Muscle layer of colon (tissue), 2 donors: ENCODE results near the gene TTLL4.

Experiments
- H3K27ac ChIP-seq: one replicate; pipeline ENCODE4 v1.7.0; 2013; ENCODE audit warnings: low read depth, mild to moderate bottlenecking, low read length, moderate library complexity
- H3K27me3 ChIP-seq, 2 donors: one replicate each; pipeline ENCODE4 v1.7.0; 2013; ENCODE audit warnings: low read length in 2 of 2, mild to moderate bottlenecking in 2 of 2; ENCODE audit not compliant: insufficient read depth in 2 of 2, control insufficient read depth in 1 of 2
- H3K36me3 ChIP-seq: one replicate; pipeline ENCODE4 v1.7.0; 2013; ENCODE audit warnings: mild to moderate bottlenecking, low read length; ENCODE audit not compliant: insufficient read depth
- H3K4me1 ChIP-seq: one replicate; pipeline ENCODE4 v1.7.0; 2013; ENCODE audit warnings: mild to moderate bottlenecking, low read length; ENCODE audit not compliant: insufficient read depth
- H3K4me3 ChIP-seq, 2 donors: one replicate each; pipeline ENCODE4 v1.7.0; 2013; ENCODE audit warnings: low read length in 2 of 2, low read depth in 1 of 2, mild to moderate bottlenecking in 1 of 2, moderate library complexity in 1 of 2
- H3K9ac ChIP-seq: one replicate; pipeline ENCODE4 v1.7.0; 2013; ENCODE audit warnings: low read length
- H3K9me3 ChIP-seq: one replicate; pipeline ENCODE4 v1.7.0; 2013; ENCODE audit warnings: mild to moderate bottlenecking, low read length
- donor health status: abdominal sarcoma.
- donor health status: Adenocarcinoma of cecum.

The TTLL4 gene

GRCh38 chr2:218691234-218691633 is 19.4 kb upstream of the TTLL4 start:
- Histone ChIP-seq H3K4me1 (peaks cover 5% of the 10 kb centered on the region), H3K4me3 (no peak overlapping the region), H3K27ac (no peak overlapping the region), H3K9ac (no peak overlapping the region), H3K9me3 (no peaks in the 10 kb centered on the region), H3K36me3 (peaks cover 49% of the 10 kb centered on the region), H3K27me3 (no peaks in the 10 kb centered on the region)

DNA sequence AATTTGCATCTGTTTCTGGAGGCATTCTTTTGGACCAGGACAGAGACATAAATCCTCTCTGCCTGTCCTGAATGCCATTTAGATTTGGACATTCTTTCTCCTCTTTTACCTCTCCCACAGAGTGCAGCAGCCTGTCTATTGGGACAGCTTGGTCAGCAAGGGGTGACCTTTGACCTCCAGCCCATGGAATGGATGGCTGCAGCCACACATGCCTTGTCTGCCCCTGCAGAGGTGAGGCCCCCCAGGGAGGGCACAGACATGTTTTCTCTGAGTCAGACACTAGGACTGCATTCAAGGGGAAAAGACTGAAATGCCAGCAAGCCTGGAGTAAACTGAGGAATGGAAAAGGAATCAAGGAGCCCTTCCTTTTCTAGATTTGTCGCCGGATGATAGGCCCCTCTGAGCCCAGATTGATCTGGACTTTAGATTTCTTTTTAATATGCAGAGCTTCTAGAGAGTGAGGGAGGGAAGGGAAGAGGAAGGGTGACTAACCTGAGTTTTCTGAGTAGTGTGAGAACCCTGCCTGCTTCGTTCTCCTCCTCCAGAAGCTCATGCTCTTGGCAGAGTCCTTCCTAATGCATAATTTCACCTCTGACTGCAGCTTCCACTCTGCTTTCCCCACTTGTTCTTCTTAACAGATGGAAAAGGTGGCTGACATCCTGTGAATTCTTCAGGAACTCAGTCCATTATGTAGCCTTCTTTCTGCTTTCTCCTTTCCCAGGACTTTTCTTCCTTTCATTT is 16.1 kb upstream of the TTLL4 start:
- H3K27me3 ChIP-seq, result no peaks in the 10 kb centered on the region
- no peak overlapping the region for H3K4me3 ChIP-seq
- no peak overlapping the region for H3K27ac ChIP-seq
- H3K9me3 ChIP-seq, result no peaks in the 10 kb centered on the region
- no peak overlapping the region for H3K9ac ChIP-seq
- H3K36me3 ChIP-seq, result peaks cover 55% of the 10 kb centered on the region
- peaks cover 5% of the 10 kb centered on the region for H3K4me1 ChIP-seq

DNA sequence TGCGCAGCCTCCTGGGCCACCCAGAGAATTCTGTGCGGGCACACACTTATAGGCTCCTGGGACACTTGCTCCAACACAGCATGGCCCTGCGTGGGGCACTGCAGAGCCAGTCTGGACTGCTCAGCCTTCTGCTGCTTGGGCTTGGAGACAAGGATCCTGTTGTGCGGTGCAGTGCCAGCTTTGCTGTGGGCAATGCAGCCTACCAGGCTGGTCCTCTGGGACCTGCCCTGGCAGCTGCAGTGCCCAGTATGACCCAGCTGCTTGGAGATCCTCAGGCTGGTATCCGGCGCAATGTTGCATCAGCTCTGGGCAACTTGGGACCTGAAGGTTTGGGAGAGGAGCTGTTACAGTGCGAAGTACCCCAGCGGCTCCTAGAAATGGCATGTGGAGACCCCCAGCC is 11.8 kb upstream of the TTLL4 start:
- Histone ChIP-seq H3K36me3 (peaks cover 41% of the 10 kb centered on the region), H3K27ac (no peak overlapping the region), H3K9ac (no peak overlapping the region), H3K4me1 (no peaks in the 10 kb centered on the region), H3K9me3 (no peaks in the 10 kb centered on the region), H3K27me3 (no peaks in the 10 kb centered on the region), H3K4me3 (no peak overlapping the region)

- Histone ChIP-seq H3K27ac (no peak overlapping the region), H3K36me3 (peaks cover 22% of the 10 kb centered on the region), H3K9me3 (no peaks in the 10 kb centered on the region), H3K4me3 (no peak overlapping the region), H3K27me3 (no peaks in the 10 kb centered on the region), H3K9ac (no peak overlapping the region), H3K4me1 (no peaks in the 10 kb centered on the region)
Observed at GRCh38 chr2:218701806-218702205, 8.8 kb upstream of the TTLL4 start.

GRCh38 chr2:218703341-218703740 is 7.3 kb upstream of the TTLL4 start:
- Histone ChIP-seq H3K4me1 (no peaks in the 10 kb centered on the region), H3K9me3 (no peaks in the 10 kb centered on the region), H3K9ac (no peak overlapping the region), H3K36me3 (peaks cover 15% of the 10 kb centered on the region), H3K4me3 (no peak overlapping the region), H3K27ac (no peak overlapping the region), H3K27me3 (no peaks in the 10 kb centered on the region)

- Histone ChIP-seq H3K27me3 (no peaks in the 10 kb centered on the region), H3K9me3 (no peaks in the 10 kb centered on the region), H3K27ac (no peak overlapping the region), H3K36me3 (no peaks in the 10 kb centered on the region), H3K4me3 (no peak overlapping the region), H3K9ac (no peak overlapping the region), H3K4me1 (peaks cover 9% of the 10 kb centered on the region)
Observed at GRCh38 chr2:218708086-218708485, 2.5 kb upstream of the TTLL4 start.

DNA sequence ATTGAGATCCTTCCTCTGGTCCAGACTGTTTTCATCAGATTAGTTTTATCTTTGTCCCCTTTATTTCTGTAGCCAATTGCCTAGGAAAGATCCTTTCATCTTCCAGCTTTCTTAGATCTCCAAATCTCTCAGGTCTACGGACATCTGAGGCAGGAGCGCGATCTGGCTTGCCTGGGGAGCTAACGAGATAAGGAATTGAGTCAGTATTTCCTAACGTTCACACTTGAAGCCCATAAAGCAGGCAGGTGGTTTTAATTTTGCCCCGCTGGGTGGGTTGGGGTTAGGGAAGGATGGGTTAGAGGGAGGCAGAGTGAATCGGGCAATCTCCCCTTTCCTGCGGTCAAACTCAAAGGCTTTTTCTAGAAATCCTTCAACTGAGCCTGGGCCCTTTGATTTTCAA is 727 bp upstream of the TTLL4 start:
- Histone ChIP-seq H3K9me3 (no peaks in the 10 kb centered on the region), H3K4me3 (peak overlapping the region; percentile 10 to 76), H3K27me3 (no peaks in the 10 kb centered on the region), H3K36me3 (no peaks in the 10 kb centered on the region), H3K27ac (no peak overlapping the region), H3K4me1 (peaks cover 9% of the 10 kb centered on the region), H3K9ac (no peak overlapping the region)

GRCh38 chr2:218710334-218710686 is 325 bp upstream of the TTLL4 start:
- Histone ChIP-seq H3K27me3 (no peaks in the 10 kb centered on the region), H3K9me3 (no peaks in the 10 kb centered on the region), H3K36me3 (no peaks in the 10 kb centered on the region), H3K27ac (no peak overlapping the region), H3K4me3 (peak overlapping the region; percentile 10 to 76), H3K9ac (no peak overlapping the region), H3K4me1 (peaks cover 9% of the 10 kb centered on the region)

DNA sequence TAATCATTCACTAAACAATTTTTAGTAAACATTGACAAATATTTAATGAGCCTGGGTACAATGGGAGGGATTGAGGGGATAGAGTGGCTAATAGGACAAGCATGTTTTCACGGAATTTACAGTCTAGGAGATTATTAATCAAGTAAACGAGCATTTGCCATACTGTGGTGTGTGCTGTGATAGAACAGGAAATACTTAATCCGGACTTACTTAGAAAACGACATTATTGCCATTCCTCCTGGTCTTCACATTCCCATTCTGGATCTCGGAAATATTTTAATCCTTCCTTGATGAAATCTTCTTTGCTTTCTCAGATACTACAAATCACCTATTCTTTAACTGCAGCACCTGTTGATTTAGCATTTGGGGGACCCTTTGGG is 905 bp downstream of the TTLL4 start:
- no peaks in the 10 kb centered on the region for H3K9me3 ChIP-seq
- H3K4me1 ChIP-seq, result peaks cover 9% of the 10 kb centered on the region
- H3K36me3 ChIP-seq, result no peaks in the 10 kb centered on the region
- H3K27ac ChIP-seq, result peak overlapping the region; percentile 65
- peak overlapping the region; percentile 33 to 76 for H3K4me3 ChIP-seq
- peak overlapping the region; percentile 63 for H3K9ac ChIP-seq
- no peaks in the 10 kb centered on the region for H3K27me3 ChIP-seq

- Histone ChIP-seq H3K27me3 (no peaks in the 10 kb centered on the region), H3K36me3 (no peaks in the 10 kb centered on the region), H3K9ac (no peak overlapping the region), H3K27ac (no peak overlapping the region), H3K4me3 (no peak overlapping the region), H3K4me1 (peaks cover 9% of the 10 kb centered on the region), H3K9me3 (no peaks in the 10 kb centered on the region)
Observed at GRCh38 chr2:218713922-218714321, 3.3 kb downstream of the TTLL4 start.

DNA sequence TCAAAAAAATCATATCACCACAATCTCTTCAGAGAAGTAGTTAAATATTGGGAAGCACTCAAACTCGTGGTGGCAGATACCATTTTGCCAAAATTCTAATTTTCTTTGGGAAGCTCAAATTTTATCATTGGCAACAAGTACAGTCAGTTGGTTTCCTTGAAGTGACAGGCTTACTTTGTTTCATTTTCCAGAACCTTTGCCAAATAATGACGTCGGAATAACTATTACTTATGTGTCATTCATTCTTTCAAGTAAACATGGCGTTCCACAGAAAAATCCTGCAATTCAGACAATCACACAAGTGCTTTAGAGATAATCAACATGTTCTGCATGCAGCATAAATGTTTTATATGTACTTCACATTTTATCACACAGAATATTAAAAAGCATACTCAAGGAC is 5.4 kb downstream of the TTLL4 start:
- H3K4me1 ChIP-seq, result peaks cover 9% of the 10 kb centered on the region
- no peaks in the 10 kb centered on the region for H3K27me3 ChIP-seq
- no peaks in the 10 kb centered on the region for H3K36me3 ChIP-seq
- no peaks in the 10 kb centered on the region for H3K9me3 ChIP-seq
- no peak overlapping the region for H3K27ac ChIP-seq
- no peak overlapping the region for H3K4me3 ChIP-seq
- no peak overlapping the region for H3K9ac ChIP-seq

GRCh38 chr2:218717262-218717661 is 6.6 kb downstream of the TTLL4 start:
- peaks cover 4% of the 10 kb centered on the region for H3K4me1 ChIP-seq

More at GRCh38 chr2:218717262-218717661, 6.6 kb downstream of the TTLL4 start:
- Histone ChIP-seq H3K36me3 (no peaks in the 10 kb centered on the region), H3K27me3 (no peaks in the 10 kb centered on the region), H3K4me3 (no peak overlapping the region), H3K27ac (no peak overlapping the region), H3K9ac (no peak overlapping the region), H3K9me3 (no peaks in the 10 kb centered on the region)
